Right lobe of liver (tissue), 6 donors: Measurements from ENCODE around the gene OTOGL. TPM values are rescaled to one million over a fixed set of nuclear protein-coding genes. Genes with fewer than 3 reads are reported as not detected.

Experiments used
- ATAC-seq, 4 donors: fragments of 200-7000 bp; cut with Tn5 transposase; one replicate each; pipeline ENCODE4 v1.9.1; 2020; ENCODE audit warnings: mild to moderate bottlenecking in 4 of 4, moderate library complexity in 4 of 4
- DNase-seq, 3 donors: peaks; one replicate each; pipeline ENCODE4 v3.0.0-alpha.2; 2020
- H3K27ac ChIP-seq, 3 donors: fragments of 200-600 bp; one replicate each; pipeline ENCODE4 v1.8.0; 2022
- H3K27me3 ChIP-seq, 2 donors: fragments of 200-600 bp; one replicate each; pipeline ENCODE4 v1.8.0; 2022
- H3K36me3 ChIP-seq, 4 donors: fragments of 200-600 bp; sonication (generic) in 1 of 4; one replicate each; pipeline versions ENCODE4 v1.5.1 to v1.8.0; 2017 to 2022; ENCODE audit warnings: control low read depth in 1 of 4
- H3K4me1 ChIP-seq, 4 donors: fragments of 200-600 bp; sonication (generic) in 1 of 4; one replicate each; pipeline versions ENCODE4 v1.5.1 to v1.8.0; 2017 to 2022; ENCODE audit warnings: control low read depth in 1 of 4
- H3K4me3 ChIP-seq, 3 donors: fragments of 200-600 bp; one replicate each; pipeline ENCODE4 v1.8.0; 2022
- H3K9me3 ChIP-seq, 4 donors: fragments of 200-600 bp; sonication (generic) in 1 of 4; one replicate each; pipeline versions ENCODE4 v1.5.1 to v1.8.0; 2017 to 2022; ENCODE audit warnings: control low read depth in 1 of 4
- POLR2A ChIP-seq: fragments of 450-650 bp; IDR thresholded peaks from one replicate; pipeline ENCODE4 v1.6.1; 2017; ENCODE audit warnings: antibody characterized with exemption, mild to moderate bottlenecking
- WGBS: methylation state at CpG from one replicate; pipeline ENCODE4 v1.1.6; 2018; ENCODE audit warnings: low coverage, low lambda C conversion rate; ENCODE audit not compliant: insufficient coverage; ENCODE audit errors: missing lambda C conversion rate; 5-methylcytosine and 5-hydroxymethylcytosine counted together
- intact Hi-C, 2 donors: fragments of 100-400 bp; cut with DNase I; formaldehyde crosslinking; loops; one replicate each; pipeline versions ENCODE4 v1.11.2 to v1.14.1; 2022
- total RNA-seq, 6 experiments: library from RNA; depleted of rRNA in 2 of 6; stranded (reverse); fragments of >200 nt in 2 of 6; fragmentation: NEBNext Ultra II Directional in 3 of 6; extraction: Animal tissue kit (Norgen Biotek cat#: 25700) in 3 of 6; gene quantifications; one replicate each; pipeline versions ENCODE4 v1.1.0 to v1.2.4, GENCODE V29; 2016 to 2023
- TF ChIP-seq, protein P1 (sequence below), 4 donors: fragments of 200-600 bp in 3 of 4; fragments of 450-650 bp in 1 of 4; IDR thresholded peaks; one replicate each; pipeline versions ENCODE4 v1.5.1 to v1.8.0; 2016 to 2022; ENCODE audit warnings: antibody characterized with exemption in 4 of 4, mild to moderate bottlenecking in 2 of 4
- donor health status: DM: no; HTN: yes; CAD: no.
- donor health status: DM: no; HTN: no; CAD: no.
- donor health status: DM: no; HTN: no; CAD: no.
- donor health status: DM: no; HTN: yes; CAD: no.
- donor health status: DM: no; HTN: yes; CAD: no.

Gene OTOGL
- total RNA-seq, 6 experiments from 2014 or later = 0.06 TPM; not detected in 5

- Histone ChIP-seq H3K36me3 (no peaks in the 10 kb centered on the region), H3K9me3 (no peaks in the 10 kb centered on the region), H3K4me1 (no peaks in the 10 kb centered on the region), H3K27ac (no peak overlapping the region), H3K4me3 (no peak overlapping the region), H3K27me3 (no peaks in the 10 kb centered on the region)
- intact Hi-C loops = no loop called here
- DNase-seq (no peak), ATAC-seq (no peak)
- WGBS = 28% methylated on average over 2 of the region's 2 CpGs
- no peak for TF ChIP-seq POLR2A
- TF ChIP-seq, protein P1, sequence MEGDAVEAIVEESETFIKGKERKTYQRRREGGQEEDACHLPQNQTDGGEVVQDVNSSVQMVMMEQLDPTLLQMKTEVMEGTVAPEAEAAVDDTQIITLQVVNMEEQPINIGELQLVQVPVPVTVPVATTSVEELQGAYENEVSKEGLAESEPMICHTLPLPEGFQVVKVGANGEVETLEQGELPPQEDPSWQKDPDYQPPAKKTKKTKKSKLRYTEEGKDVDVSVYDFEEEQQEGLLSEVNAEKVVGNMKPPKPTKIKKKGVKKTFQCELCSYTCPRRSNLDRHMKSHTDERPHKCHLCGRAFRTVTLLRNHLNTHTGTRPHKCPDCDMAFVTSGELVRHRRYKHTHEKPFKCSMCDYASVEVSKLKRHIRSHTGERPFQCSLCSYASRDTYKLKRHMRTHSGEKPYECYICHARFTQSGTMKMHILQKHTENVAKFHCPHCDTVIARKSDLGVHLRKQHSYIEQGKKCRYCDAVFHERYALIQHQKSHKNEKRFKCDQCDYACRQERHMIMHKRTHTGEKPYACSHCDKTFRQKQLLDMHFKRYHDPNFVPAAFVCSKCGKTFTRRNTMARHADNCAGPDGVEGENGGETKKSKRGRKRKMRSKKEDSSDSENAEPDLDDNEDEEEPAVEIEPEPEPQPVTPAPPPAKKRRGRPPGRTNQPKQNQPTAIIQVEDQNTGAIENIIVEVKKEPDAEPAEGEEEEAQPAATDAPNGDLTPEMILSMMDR (IDR thresholded peaks at IDR 0.05) = no peak
Measured at GRCh38 chr12:80162177-80162576, 62.8 kb downstream of the OTOGL start.

- no peak for DNase-seq
- intact Hi-C loops = no loop called here
- H3K4me3 ChIP-seq = no peak overlapping the region
- H3K4me1 ChIP-seq = no peaks in the 10 kb centered on the region
- no peaks in the 10 kb centered on the region for H3K27me3 ChIP-seq
- TF ChIP-seq, protein P1 (IDR thresholded peaks at IDR 0.05) = no peak
- no peak for TF ChIP-seq POLR2A
- ATAC-seq = no peak
- no peaks in the 10 kb centered on the region for H3K36me3 ChIP-seq
- H3K9me3 ChIP-seq = no peaks in the 10 kb centered on the region
- no peak overlapping the region for H3K27ac ChIP-seq
Measured at GRCh38 chr12:80165746-80166145, 66.4 kb downstream of the OTOGL start.

DNA sequence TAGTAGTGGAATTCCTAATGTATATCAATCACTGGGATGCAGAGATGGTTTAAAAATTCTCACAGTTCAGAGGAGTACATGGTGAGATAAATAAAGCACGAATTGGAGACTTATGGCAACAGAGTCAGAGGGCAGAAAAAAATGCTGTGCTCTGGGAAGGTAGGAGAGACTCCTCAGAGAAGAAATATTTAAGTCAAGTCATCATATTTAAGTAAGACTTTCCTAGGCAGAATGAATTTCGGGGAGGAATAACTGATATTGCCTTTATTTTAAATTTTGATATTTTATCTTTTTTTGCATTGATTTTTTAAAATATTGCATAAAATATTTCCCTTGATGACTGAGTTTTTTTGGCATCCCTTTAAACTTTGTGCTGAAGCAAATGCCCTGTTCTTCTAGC lies 67.4 kb downstream of the OTOGL start:
- ATAC-seq (no peak), DNase-seq (no peak)
- Histone ChIP-seq H3K4me1 (no peaks in the 10 kb centered on the region), H3K36me3 (no peaks in the 10 kb centered on the region), H3K9me3 (no peaks in the 10 kb centered on the region), H3K27me3 (no peaks in the 10 kb centered on the region), H3K27ac (no peak overlapping the region), H3K4me3 (no peak overlapping the region)
- TF ChIP-seq POLR2A = no peak
- TF ChIP-seq, protein P1 (IDR thresholded peaks at IDR 0.05) = no peak
- intact Hi-C loops = no loop called here
- 26% methylated on average over 2 of the region's 2 CpGs for WGBS

- ATAC-seq = no peak
- Histone ChIP-seq H3K27me3 (no peaks in the 10 kb centered on the region), H3K4me1 (no peaks in the 10 kb centered on the region), H3K27ac (no peak overlapping the region), H3K36me3 (no peaks in the 10 kb centered on the region), H3K4me3 (no peak overlapping the region), H3K9me3 (no peaks in the 10 kb centered on the region)
- intact Hi-C loops = no loop called here
- TF ChIP-seq, protein P1 (IDR thresholded peaks at IDR 0.05) = no peak
- TF ChIP-seq POLR2A = no peak
- DNase-seq = no peak
Measured at GRCh38 chr12:80168936-80169335, 69.6 kb downstream of the OTOGL start.

DNA sequence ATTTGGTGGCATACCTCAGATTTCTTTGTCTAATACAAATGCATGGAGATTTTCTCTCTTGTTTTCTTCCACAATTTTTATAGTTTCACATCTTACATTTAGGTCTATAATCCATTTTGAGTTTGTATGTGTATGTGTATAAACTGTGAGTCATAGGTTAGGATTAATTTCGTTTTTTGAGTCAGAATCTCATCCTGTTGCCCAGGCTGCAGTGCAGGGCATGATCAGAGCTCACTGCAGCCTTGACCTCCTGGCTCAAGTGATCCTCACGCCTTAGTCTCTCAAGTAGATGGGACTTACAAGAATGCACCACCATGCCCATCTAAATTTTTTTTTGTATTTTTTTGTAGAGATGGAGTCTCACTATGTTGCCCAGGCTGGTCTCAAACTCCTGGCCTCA lies 71.6 kb downstream of the OTOGL start:
- TF ChIP-seq, protein P1 (IDR thresholded peaks at IDR 0.05) = no peak
- no peak for TF ChIP-seq POLR2A
- Histone ChIP-seq H3K4me1 (no peaks in the 10 kb centered on the region), H3K27me3 (no peaks in the 10 kb centered on the region), H3K4me3 (no peak overlapping the region), H3K9me3 (no peaks in the 10 kb centered on the region), H3K27ac (no peak overlapping the region), H3K36me3 (no peaks in the 10 kb centered on the region)
- intact Hi-C loops = no loop called here
- WGBS = 53% methylated on average over 2 of the region's 2 CpGs
- DNase-seq = no peak
- no peak for ATAC-seq
